ENCODE results near the gene HSDL1. TPM values are rescaled to one million over a fixed set of nuclear protein-coding genes. Genes with fewer than 3 reads are reported as not detected.
A peak's percentile ranks its signal among the peaks of the same experiment; 100 is the strongest.
"Not testable (repeated sequence)": the region's sequence is repeated elsewhere in the genome, so short reads cannot be mapped to it uniquely, and the experiment has no call there.

The HSDL1 gene
- total RNA-seq, 4 donors from 2014 or later = 10.5 to 46.4 (median 22.3) TPM

DNA sequence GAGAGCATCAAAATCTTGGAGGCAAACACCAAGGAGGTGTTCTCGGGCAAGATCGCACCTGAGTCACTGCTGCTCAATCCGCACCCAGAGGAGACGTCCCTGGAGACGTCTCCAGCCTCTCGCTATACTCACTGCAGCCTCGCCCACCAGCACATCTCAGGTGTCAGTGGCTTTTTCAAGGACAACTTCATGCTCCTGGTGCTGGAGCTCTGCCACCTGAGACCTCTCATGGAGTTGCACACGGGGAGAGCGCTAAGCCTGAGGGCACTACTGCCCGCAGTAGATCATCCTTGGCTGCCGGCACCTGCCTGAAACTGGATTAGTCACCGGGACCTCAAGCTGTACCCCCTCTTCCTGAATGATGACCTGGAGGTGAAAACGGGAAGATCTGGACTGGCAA is 25.6 kb downstream of the HSDL1 start:
- H3K27ac ChIP-seq = no peak overlapping the region
- H3K4me3 ChIP-seq = no peak overlapping the region
- intact Hi-C loops (cut with DNase I; ENCODE audit: low total_unique reads) = no loop called here
- DNase-seq = no peak
- H3K27me3 ChIP-seq = no peaks in the 10 kb centered on the region
- H3K4me1 ChIP-seq = peaks cover 0 to 7% of the 10 kb centered on the region in 2 donors
- no peak for TF ChIP-seq POLR2A (IDR thresholded peaks at IDR 0.05)
- TF ChIP-seq, protein P1, sequence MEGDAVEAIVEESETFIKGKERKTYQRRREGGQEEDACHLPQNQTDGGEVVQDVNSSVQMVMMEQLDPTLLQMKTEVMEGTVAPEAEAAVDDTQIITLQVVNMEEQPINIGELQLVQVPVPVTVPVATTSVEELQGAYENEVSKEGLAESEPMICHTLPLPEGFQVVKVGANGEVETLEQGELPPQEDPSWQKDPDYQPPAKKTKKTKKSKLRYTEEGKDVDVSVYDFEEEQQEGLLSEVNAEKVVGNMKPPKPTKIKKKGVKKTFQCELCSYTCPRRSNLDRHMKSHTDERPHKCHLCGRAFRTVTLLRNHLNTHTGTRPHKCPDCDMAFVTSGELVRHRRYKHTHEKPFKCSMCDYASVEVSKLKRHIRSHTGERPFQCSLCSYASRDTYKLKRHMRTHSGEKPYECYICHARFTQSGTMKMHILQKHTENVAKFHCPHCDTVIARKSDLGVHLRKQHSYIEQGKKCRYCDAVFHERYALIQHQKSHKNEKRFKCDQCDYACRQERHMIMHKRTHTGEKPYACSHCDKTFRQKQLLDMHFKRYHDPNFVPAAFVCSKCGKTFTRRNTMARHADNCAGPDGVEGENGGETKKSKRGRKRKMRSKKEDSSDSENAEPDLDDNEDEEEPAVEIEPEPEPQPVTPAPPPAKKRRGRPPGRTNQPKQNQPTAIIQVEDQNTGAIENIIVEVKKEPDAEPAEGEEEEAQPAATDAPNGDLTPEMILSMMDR (IDR thresholded peaks at IDR 0.05) = no peak
- no peaks in the 10 kb centered on the region for H3K36me3 ChIP-seq
- no peaks in the 10 kb centered on the region for H3K9me3 ChIP-seq

- H3K27me3 ChIP-seq; H3K36me3 ChIP-seq; H3K27ac ChIP-seq; H3K4me1 ChIP-seq; intact Hi-C loops (cut with DNase I; ENCODE audit: low total_unique reads); H3K9me3 ChIP-seq; H3K4me3 ChIP-seq; DNase-seq: not testable (repeated sequence)
Observed at GRCh38 chr16:84118315-84118714, 26.7 kb downstream of the HSDL1 start.

DNA sequence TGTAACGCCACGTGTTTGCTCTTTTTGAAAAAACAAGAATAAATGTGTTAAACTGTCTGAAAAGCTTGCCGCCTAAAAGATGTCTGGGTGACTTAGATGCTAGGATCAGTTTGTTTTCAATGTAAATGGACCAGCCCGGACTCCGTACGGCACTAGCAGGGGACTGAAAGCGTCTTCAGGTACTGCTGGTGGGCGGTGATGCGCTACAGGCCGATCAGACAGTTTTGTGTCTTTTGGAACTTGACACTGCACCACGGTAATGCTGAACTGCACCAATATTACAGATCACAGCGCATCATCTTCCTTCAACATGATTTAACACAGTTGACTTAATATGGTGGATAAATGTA is 27.5 kb downstream of the HSDL1 start:
- Histone ChIP-seq H3K4me3 (peak overlapping the region; percentile 69 to 99), H3K4me1 (peaks cover 0 to 7% of the 10 kb centered on the region in 2 donors), H3K9me3 (no peaks in the 10 kb centered on the region), H3K27ac (peak overlapping the region; percentile 83 to 89), H3K36me3 (no peaks in the 10 kb centered on the region), H3K27me3 (no peaks in the 10 kb centered on the region)
- intact Hi-C loops (cut with DNase I; ENCODE audit: low total_unique reads) = no loop called here
- DNase-seq = no peak
- TF ChIP-seq, protein P1 (IDR thresholded peaks at IDR 0.05) = no peak
- TF ChIP-seq POLR2A (IDR thresholded peaks at IDR 0.05) = no peak

GRCh38 chr16:84116720-84117493 is 28.1 kb downstream of the HSDL1 start, which contains the start of gene MBTPS1:
MBTPS1 (minus strand) TSS chr16:84116942; CDS start chr16:84101783, 15,159 bp downstream.
- Histone ChIP-seq H3K4me3 (peak within 1 kb of the TSS; percentile 69 to 99), H3K9me3 (no peaks in the 10 kb centered on the region), H3K4me1 (peaks cover 0 to 7% of the 10 kb centered on the region in 2 donors), H3K27ac (peak within 1 kb of the TSS; percentile 83 to 89), H3K27me3 (no peaks in the 10 kb centered on the region), H3K36me3 (no peaks in the 10 kb centered on the region)
- intact Hi-C loops (cut with DNase I; ENCODE audit: low total_unique reads) = no loop called here
- DNase-seq = peak; percentile 97 to 99
- TF ChIP-seq POLR2A (IDR thresholded peaks at IDR 0.05) = peak; percentile 53 to 79
- TF ChIP-seq, protein P1 (IDR thresholded peaks at IDR 0.05) = peak in 1 of 4 experiments; percentile 17

- DNase-seq = peak in 1 of 2 donors; percentile 36
- Histone ChIP-seq H3K9me3 (no peaks in the 10 kb centered on the region), H3K27ac (peak overlapping the region; percentile 83 to 89), H3K27me3 (no peaks in the 10 kb centered on the region), H3K36me3 (no peaks in the 10 kb centered on the region), H3K4me3 (peak overlapping the region; percentile 69 to 99), H3K4me1 (peaks cover 0 to 7% of the 10 kb centered on the region in 2 donors)
- TF ChIP-seq, protein P1 (IDR thresholded peaks at IDR 0.05) = peak in 2 of 4 experiments; percentile 49 to 66
- no peak for TF ChIP-seq POLR2A (IDR thresholded peaks at IDR 0.05)
- intact Hi-C loops (cut with DNase I; ENCODE audit: low total_unique reads) = no loop called here
Observed at GRCh38 chr16:84115919-84116719, 28.9 kb downstream of the HSDL1 start.

- H3K4me1 ChIP-seq; H3K27me3 ChIP-seq; intact Hi-C loops (cut with DNase I; ENCODE audit: low total_unique reads); H3K9me3 ChIP-seq; H3K27ac ChIP-seq; H3K36me3 ChIP-seq; H3K4me3 ChIP-seq; DNase-seq: not testable (repeated sequence)
Observed at GRCh38 chr16:84111949-84112348, 33.0 kb downstream of the HSDL1 start.
